ENCODE data around the gene CCDC68.

Gene CCDC68

DNA sequence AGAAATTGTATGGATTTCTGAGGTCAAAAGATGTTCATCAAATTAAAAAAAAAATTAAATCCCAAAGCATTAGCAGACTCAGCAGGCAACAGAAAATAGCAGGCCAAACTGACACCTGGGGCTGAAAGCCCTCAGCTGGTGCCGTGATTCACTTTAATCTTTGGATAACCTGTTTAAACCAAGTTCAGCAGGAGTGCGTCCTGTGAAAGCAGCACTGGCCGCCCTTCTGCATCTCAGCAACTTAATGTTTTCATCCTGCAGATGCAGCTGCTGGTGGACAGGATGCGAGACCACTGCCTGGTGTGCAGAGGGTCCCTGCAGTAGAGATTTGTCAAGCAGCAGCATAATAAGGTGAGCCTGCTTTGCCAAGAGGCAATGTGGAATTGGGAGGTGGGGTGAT, 41.2 kb downstream of the CCDC68 start:
- DNase-seq (ENCODE audit: low spot score), result no peak

DNA sequence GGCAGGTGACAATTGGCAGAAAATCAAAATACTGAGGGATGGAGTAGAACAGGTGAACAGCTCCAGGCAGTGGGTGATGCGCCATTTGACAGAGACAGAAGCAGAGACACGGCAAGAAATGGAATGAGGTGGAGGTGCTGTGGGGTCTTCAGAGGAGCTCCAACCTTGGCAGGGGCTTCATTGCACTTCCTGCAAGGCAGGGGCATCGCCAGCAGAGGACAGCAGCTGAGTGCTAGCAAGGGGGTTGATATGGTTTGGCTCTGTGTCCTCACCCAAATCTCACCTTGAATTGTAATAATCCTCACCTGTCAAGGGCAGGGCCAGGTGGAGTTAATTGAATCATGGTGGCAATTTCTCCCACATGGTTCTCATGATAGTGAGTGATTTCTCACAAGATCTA, 42.8 kb downstream of the CCDC68 start:
- no peak for DNase-seq (ENCODE audit: low spot score)

DNA sequence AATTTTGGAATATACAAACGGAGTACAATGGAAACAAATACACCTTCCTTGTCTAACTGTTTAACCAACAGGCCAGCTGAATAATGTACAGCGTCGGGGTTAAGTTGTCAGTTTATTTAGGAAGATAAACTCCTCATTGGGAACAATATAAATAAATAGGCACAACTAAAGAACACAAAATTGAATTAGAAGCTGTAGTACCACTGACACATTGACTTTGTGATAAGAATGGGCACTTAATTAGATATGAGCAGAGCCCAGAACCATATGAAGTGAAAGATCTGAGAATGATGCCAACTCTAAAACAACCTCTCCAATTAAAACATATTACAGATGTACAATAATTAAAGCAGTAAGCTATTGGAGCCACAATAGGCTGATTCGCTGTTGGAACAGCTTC, 44.4 kb downstream of the CCDC68 start:
- no peak for DNase-seq (ENCODE audit: low spot score)

DNA sequence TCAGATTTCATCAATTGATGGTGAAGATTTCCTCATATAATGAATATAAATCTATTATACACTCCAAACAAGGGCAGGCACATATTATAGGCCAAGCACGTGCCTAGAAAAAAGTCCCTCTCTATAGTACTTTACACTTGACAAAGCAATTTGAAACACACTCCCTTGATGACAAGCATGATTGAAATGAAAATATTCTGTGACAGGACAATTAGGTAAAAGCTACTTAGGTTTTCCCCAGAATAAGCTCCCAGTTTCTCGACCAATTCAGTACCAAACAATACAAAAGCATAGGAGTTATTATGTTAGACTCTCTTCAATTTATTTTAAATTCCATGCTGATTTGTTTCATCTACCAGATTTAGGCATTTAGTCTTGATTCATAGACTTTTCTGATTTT, 47.7 kb downstream of the CCDC68 start:
- no peak for DNase-seq (ENCODE audit: low spot score)

DNA sequence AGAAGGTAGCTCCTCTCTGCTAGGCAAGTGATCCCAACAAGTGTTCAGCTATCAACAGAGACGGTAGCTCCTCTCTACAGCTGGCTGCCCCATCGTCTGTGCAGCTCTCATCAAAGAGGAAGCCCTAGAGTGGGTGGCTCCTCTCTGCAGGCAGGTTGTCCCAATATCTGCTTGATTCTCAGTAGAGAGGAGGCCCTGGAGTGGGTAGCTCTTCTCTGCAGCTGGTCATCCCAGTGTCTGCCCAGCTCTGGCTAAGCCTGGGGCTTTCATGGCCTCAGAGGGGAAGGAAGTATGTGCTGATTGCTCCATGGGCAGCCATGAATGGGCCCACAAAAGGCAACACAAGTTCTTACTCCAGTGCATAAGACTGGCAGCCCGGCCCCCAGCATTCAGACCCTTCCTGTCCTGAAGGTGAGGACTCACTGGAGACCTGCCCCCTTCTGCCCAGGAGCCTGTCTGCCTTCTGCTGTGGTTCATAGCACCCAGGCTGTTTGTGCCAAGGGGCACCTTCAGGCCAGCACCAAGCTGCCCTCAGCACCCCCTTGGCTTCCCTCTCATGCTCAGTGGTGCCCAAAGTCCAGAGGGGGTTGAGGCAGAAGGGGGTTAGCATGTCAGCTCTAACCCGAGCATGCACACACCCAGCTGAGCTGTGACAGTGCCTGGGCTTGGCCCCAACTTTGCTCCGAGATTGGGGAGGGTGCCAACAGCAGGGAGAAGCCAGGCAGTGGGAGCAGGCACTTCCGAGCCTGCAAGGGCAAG, 48.9 kb downstream of the CCDC68 start:
- DNase-seq (ENCODE audit: low spot score), result no peak

DNA sequence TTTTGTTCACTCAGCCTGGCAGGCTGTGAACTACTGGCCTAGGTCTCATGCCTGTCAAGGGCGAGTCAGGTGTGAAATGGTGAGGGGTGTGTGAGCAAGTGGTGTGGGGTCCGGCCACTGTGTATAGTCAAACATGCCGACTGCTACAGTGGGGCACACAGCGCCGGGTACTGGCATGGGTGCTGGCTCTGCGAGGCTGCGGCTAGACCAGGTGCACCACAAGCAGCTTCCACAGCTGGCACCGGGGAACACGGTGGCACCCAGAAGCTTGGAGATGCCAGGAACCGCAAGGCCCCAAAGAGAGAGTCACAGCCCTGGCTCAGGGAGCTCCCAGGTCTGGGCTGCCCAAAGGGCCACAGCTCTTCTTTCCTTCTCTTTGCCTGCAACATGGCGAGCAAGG, 49.7 kb downstream of the CCDC68 start:
- DNase-seq (ENCODE audit: low spot score), result no peak

DNA sequence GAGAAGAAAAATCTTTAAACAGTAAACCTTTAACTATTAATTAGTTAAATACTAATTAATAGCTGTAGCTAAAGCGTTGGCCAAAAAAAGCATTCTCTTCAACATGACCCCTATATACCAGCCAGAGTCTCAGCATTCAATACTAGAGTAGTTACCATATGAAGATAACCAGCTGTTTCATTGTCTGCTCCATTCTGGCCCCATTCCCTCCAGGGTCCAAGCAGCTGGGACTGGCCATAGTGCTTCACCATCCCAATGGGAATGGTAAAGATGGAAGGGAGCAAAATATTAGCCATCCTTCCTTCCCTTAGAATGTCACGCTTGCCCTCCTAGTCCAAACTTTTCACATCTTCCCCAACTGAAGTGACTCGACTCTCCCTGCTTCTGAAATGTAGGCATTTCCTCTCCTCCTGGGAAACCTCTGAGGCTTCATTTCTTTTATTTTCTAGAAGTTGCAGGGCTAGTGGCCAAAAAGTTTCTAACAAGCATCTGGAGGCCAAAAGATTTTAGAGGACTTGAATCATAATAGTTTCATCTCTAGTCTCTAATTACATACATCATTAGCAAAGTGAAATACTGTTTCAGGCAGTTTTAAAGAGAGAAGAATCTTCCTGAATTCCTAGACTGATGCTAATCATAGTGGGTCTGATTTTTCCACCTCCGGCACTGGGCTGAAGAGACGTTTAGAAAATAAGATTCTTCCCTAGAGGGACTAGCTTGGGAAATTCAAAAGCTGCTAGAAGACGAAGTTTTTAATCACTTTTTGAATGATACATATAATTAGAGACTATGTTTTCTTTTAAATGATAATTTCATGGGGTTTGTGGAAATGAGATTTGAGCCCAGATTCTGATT, 52.7 kb downstream of the CCDC68 start:
- DNase-seq (ENCODE audit: low spot score), result no peak

DNA sequence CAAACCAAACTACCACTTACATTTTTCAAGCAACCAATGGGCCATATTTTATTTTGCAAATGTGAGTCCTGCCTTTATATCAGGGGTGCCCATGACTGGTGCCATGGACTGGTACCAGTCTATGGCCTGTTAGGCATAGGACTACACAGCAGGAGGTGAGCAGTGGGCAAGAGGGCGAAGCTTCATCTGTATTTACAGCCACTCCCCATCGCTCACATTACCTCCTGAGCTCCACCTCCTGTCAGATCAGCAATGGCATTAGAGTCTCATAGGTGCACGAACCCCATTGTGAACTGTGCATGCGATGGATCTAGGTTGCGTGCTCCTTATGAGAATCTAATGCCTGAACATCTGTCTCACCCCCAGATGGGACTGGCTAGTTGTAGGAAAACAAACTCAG, 53.6 kb downstream of the CCDC68 start:
- DNase-seq (ENCODE audit: low spot score), result no peak

DNA sequence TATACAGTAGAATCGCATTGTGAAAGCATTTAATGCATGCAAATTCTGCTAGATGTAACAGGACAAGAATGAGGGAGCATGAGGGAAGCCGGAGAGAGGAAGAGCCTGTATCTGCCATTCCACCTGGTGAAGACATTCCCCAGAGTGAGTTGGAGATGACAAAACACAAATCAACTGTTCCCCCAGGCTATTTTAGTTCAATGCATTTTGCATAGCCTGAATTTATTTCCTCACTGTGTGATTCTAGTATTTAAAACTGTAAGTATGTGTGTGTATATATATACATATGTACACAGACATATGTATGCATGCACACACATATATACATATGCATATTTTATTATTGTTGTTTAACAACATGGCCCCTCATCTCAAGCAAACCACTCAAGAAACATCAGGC, 54.7 kb downstream of the CCDC68 start:
- no peak for DNase-seq (ENCODE audit: low spot score)

DNA sequence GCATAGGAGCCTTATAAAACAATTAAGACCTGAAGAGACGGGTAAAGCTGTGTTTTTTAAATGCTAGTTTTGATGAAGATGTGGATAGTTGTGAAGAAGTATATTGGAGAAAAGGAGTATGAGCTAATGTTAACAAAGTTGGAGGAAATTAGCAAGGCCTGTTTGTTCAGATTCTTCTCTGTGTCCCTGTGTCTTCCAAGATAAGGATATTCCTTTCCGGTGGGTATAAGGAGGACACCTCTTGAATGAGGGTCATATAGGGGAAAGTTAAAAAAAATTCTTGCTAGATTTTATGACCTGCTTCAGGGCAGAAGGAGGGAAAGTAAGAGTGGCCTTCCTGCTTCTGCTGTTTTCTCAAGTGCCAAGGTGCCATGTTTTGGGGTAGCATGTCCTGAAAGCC, 59.0 kb downstream of the CCDC68 start:
- DNase-seq (ENCODE audit: low spot score), result no peak

DNA sequence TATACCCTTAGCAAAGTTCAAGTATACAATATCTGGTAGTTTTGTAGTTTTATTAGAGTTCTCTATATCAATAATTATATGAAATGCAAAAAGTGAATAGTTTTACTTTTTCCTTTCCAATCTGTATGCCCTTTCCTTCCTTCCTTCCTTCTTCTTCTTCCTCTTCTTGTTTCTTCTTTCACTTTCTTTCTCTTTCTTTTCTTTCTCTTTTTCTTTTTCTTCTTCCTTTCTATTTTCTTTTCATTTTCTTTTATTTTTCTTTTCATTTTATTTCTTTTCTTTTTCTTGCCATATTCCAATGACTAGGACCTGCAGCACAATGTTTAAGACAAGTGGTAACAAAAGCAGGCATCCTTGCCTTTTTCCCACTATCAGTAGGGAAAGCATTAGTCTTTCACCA, 59.8 kb downstream of the CCDC68 start:
- no peak for DNase-seq (ENCODE audit: low spot score)

DNA sequence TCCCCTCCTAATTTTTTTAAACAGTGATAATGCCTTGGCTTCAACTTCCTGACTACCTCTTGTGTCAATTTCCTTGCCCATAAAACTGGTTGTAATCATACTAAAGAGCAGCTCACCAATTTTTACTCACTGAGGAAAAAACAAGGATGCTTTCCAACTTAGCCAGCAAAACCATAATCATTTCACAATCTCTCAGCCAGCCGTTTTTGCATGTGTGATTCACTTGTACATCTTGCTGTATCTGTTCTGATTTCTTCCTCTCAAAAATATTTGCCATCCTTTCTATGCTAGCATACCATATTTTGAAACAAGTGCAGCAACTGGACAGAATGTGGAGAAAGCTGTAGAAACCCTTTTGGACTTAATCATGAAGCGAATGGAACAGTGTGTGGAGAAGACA, 70.3 kb downstream of the CCDC68 start:
- DNase-seq (ENCODE audit: low spot score), result no peak

DNA sequence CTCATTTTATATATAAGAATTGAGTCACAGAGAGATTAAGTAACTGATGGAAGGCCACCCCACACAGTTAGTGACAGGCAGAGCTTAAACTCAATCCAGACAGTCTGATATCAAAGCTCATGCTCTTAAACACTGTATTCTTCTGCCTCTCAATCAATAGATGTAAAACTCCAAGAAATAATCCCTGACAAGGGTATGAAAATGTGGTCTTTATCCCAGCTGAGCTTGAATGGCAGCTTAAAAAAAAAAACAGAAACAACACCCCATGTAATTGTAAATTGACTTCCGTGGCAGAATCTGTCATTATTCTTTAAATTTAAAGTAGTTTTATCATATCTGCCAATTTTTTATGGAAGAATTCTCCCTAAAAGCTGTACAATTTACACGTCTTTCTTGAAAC, 70.9 kb downstream of the CCDC68 start:
- DNase-seq (ENCODE audit: low spot score), result no peak

DNA sequence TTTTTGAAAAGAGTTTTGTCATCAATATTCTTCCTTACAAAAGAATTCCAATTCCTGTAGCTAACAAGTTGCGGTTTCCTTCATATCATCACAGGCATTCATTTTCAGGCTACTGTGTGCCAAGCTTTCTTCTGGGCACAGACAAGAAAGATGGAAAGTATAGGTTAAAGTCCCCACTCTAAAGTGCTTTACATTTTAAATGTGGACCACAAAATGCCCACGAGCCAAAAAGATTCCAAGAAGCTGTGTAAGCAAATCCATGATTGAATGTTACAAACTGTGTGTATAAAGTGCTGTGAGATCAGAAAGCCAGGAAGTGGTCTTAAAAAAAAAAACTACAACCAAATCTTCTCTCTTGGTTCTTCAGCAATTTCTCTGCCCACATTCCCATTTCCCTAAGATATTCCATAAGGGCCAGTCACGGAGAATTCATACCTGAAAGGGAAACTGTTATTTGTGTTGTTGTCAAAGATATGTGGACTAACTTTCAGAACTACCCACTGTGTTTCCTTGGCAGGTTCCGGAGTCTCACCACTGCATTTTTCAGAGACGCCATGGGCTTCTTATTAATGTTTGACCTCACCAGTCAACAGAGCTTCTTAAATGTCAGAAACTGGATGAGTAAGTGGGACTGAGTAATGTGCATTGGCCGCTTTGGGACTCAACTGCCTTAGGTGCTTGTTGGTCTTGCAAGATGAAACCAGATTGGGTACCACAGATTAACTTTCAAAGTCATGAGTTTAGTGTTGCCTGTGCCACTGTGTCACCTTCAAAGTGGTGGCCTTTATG, 75.3 kb downstream of the CCDC68 start:
- no peak for DNase-seq (ENCODE audit: low spot score)

DNA sequence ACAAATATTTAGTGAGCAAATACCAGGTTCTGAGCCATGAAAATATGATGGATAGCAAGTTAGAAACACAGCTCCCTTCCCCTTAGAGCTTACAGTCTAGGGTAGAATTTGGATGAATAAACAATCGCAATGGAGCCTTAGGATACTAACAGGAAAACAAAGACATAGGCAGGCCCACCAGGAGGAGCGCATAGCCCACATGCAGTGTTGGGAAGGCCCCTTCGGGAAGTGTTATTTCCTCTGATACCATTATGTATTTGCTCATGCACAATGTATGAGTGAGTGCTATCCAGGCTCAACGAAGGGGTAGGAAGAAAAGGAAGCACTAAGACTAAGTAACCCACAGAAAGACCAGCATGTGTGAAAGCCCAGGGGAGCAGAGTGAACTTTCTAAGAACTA, 76.9 kb downstream of the CCDC68 start:
- no peak for DNase-seq (ENCODE audit: low spot score)

DNA sequence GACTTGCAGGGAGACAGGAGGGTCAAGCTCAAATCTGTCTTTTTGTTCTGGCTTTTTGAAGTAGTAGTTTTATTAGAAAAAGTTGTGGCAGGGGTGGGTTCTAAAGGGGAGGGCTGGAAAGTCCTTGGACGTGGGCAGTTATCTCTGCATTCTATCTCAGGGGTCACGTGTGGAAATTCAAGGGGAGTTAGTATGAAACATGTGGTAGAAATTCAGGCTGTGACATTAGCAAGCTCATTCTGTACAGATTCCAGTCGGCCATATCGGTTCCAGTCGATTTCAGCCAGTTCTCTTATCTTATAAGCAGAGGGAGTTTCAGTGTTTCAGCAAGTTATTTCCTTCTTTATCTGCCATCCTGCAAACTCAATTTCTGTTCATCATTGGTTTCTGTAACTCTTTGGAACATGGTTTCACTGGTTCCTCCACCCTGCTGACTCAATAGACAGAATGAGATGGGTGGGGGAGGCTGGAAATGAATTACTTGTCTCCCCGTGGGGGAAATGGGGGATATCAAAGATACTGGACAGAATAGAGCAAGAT, 78.0 kb downstream of the CCDC68 start:
- DNase-seq (ENCODE audit: low spot score), result no peak

DNA sequence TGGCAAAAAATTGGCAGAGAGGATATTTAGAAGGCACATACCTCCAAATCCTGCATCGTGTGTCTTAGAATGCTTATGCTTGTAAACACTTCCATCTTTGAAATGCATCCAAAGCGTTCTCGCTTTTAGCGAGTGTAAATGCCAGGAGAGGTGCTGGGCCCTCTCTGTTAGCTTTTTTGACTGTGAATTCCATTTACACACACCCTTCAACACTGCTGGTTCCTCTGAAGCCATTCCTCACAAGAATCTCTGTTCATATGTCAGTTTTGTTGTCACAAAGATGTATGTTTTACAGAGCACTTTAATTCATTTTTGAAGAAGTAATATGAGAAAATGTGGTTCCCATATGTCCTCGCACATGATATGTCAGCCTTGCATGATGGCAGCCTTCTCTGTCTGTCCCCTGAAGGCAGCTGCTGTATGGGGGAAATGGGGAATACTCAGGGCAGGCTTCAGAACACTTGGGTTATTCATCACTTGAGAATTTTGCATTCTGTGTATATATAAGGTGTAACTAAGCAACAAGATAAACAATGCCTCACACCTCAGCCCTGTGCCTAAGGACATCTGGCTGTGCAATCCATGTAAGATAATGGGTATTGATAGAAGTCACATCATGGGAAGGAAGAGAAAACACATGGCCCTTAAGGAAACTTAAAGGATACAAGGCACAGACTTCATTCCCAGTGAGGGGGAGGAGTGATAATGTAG, 78.7 kb downstream of the CCDC68 start:
- DNase-seq (ENCODE audit: low spot score), result no peak

DNA sequence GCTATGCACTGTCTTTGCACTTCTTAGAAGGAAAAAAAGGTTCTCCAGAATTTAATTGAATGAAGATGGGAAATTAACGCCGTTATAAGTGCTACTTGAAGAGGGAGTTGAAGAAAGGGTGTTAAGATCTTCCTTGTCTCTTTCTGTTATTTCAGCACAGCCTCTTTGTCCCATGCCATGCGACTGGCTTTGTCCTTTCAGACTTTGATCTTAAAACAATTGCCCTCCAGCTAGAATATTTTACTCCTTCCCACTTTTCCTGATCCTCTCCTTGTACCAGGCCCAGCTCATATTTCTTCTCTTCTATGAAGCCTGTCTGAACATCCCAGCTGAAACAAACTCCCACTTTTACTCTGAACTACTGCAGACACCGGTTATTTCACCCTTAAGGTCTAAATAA, 79.6 kb downstream of the CCDC68 start:
- DNase-seq (ENCODE audit: low spot score), result no peak

DNA sequence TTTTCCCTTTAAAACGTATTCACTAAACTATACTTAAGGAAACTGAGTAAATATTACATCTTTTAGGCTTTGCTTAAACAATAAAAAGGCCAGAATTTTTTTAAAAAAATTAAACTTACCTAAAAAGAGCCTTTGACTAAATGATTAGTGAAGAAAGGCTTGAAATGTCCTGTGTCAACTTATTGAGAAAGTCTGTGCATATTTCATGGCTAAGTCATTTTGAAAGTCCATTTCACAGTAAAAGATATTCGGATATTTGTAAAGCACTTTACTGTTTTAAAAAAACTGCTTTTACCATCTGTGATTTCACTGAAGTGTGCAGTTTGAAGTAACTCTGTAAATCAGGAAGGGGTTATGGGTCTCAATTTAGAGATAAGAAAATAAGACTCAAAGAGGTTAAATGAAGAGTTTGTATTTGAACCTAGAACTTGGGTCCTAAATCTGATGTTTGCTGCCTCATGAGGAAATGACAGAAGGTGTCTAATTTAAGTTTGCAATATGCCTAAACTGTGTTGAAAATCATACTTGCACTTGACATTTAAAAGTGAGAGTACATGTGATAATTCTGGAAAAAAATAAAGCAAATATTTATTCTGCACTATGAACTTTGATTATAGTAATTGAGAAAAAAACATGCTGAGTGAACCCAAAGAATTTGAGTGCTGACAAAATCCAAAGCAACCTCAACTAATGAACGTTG, 80.5 kb downstream of the CCDC68 start:
- DNase-seq (ENCODE audit: low spot score), result no peak

DNA sequence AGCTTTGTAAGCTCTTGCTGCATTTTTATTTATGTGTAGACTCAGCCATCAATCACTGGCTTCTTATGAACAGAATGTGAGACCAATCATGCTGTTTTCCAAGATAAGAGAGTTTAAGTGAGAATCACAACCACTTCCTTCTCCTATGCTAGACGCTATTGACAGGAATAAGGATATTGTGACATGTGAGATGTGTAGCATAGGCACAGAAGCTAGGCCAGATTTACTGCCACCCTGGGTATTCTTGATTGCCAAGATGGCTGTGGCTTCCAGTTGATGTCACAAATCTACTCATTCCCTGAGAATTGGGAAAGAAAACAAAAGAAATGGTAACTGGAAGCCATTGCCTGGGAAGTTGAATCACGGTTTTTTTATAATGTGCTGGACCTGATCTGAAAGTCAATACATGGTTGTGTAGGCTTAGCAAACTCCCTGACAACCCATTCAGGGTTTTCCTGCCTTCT, 81.1 kb downstream of the CCDC68 start:
- DNase-seq (ENCODE audit: low spot score), result no peak

DNA sequence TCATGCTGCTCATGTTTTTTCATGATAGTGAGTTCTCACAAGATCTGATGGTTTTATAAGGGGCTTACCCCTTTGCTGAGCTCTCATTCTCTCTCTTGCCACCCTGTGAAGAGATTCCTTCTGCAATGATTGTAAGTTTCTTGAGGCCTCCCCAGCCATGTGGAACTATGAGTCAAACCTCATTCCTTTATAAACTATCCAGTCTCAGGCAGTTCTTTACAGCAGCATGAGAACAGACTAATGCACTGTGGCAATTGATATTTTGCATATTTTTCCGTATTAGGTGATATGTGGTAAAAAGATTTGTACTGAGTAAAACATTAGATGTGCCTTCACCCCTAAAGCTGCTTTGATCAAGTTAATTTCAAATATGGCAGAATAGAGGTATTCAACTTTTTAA, 82.2 kb downstream of the CCDC68 start:
- no peak for DNase-seq (ENCODE audit: low spot score)

Measured in activated CD4-positive, alpha-beta T cell treated with anti-CD3 and anti-CD28 coated beads, Interleukin-2, Interleukin-4, amounts not matched to agents 100 ng/mL and 50 ng/mL, durations not matched to agents 16 hours and 8 hours (primary cell).